Thymus (tissue), 11 donors: ENCODE results near the gene SNCAIP. TPM values are rescaled to one million over a fixed set of nuclear protein-coding genes. Genes with fewer than 3 reads are reported as not detected.

Experiments
- DNase-seq, 9 donors: peaks; one replicate each; pipeline ENCODE4 v3.0.0-alpha.2; 2013; ENCODE audit warnings: low spot score in 9 of 9, low read depth in 6 of 9, missing footprints in 1 of 9
- H3K27ac ChIP-seq, 2 donors: one replicate each; pipeline ENCODE4 v1.5.1; 2013; ENCODE audit warnings: control low read depth in 1 of 2, low read depth in 1 of 2, low read length in 1 of 2, mild to moderate bottlenecking in 1 of 2, moderate library complexity in 1 of 2
- H3K27me3 ChIP-seq, 2 donors: one replicate each; pipeline ENCODE4 v1.5.1; 2013; ENCODE audit warnings: low read length in 1 of 2; ENCODE audit not compliant: control insufficient read depth in 2 of 2, insufficient read depth in 1 of 2
- H3K36me3 ChIP-seq, 2 donors: one replicate each; pipeline ENCODE4 v1.5.1; 2013; ENCODE audit warnings: low read length in 1 of 2, mild to moderate bottlenecking in 1 of 2, moderate library complexity in 1 of 2; ENCODE audit not compliant: control insufficient read depth in 2 of 2, insufficient read depth in 2 of 2
- H3K4me1 ChIP-seq, 2 donors: one replicate each; pipeline ENCODE4 v1.5.1; 2013; ENCODE audit warnings: low read length in 2 of 2; ENCODE audit not compliant: control insufficient read depth in 2 of 2, insufficient read depth in 2 of 2
- H3K4me3 ChIP-seq, 2 donors: one replicate each; pipeline ENCODE4 v1.5.1; 2013; ENCODE audit warnings: low read length in 2 of 2, control low read depth in 1 of 2, mild to moderate bottlenecking in 1 of 2
- H3K9me3 ChIP-seq, 2 donors: one replicate each; pipeline ENCODE4 v1.5.1; 2013; ENCODE audit warnings: low read length in 1 of 2, mild to moderate bottlenecking in 1 of 2; ENCODE audit not compliant: control insufficient read depth in 2 of 2, insufficient read depth in 1 of 2
- WGBS: extraction: QIAGEN DNeasy Blood & Tissue Kit; methylation state at CpG from one replicate; pipeline ENCODE4 v1.1.7; 2013; 5-methylcytosine and 5-hydroxymethylcytosine counted together
- polyA plus RNA-seq: library from polyadenylated mRNA; stranded (reverse); fragments of 200-250 nt; gene quantifications from one replicate; pipeline ENCODE4 v1.2.3, GENCODE V29; 2013
- total RNA-seq: library from RNA; stranded (reverse); fragments of 120-200 nt; gene quantifications from one replicate; pipeline ENCODE4 v1.2.4, GENCODE V29; 2013
- donor health status: healthy.

The SNCAIP gene
- total and polyA plus RNA-seq, 2 donors = 5.2 to 7.4 TPM

GRCh38 chr5:122323738-122324137 is 11.7 kb downstream of the SNCAIP start:
- WGBS = 86% methylated on average over 4 of the region's 4 CpGs
- no peak overlapping the region for H3K4me3 ChIP-seq
- H3K27ac ChIP-seq = no peak overlapping the region
- H3K9me3 ChIP-seq = no peaks in the 10 kb centered on the region
- no peaks in the 10 kb centered on the region for H3K36me3 ChIP-seq
- no peaks in the 10 kb centered on the region for H3K4me1 ChIP-seq
- DNase-seq = no peak
- H3K27me3 ChIP-seq = no peaks in the 10 kb centered on the region

GRCh38 chr5:122327110-122327509 is 15.1 kb downstream of the SNCAIP start:
- Histone ChIP-seq H3K9me3 (no peaks in the 10 kb centered on the region), H3K27ac (no peak overlapping the region), H3K4me3 (no peak overlapping the region), H3K27me3 (no peaks in the 10 kb centered on the region), H3K4me1 (no peaks in the 10 kb centered on the region), H3K36me3 (no peaks in the 10 kb centered on the region)
- WGBS = 81% methylated on average over 2 of the region's 2 CpGs
- DNase-seq = no peak

GRCh38 chr5:122330881-122331280 is 18.8 kb downstream of the SNCAIP start:
- WGBS = 95% methylated on average over 6 of the region's 6 CpGs
- no peak for DNase-seq
- H3K27ac ChIP-seq = no peak overlapping the region
- H3K9me3 ChIP-seq = no peaks in the 10 kb centered on the region
- no peaks in the 10 kb centered on the region for H3K36me3 ChIP-seq
- no peaks in the 10 kb centered on the region for H3K4me1 ChIP-seq
- H3K4me3 ChIP-seq = no peak overlapping the region
- no peaks in the 10 kb centered on the region for H3K27me3 ChIP-seq

GRCh38 chr5:122332599-122333555 is 20.8 kb downstream of the SNCAIP start:
- Histone ChIP-seq H3K4me3 (no peak overlapping the region), H3K4me1 (no peaks in the 10 kb centered on the region), H3K27ac (no peak overlapping the region), H3K9me3 (no peaks in the 10 kb centered on the region), H3K36me3 (no peaks in the 10 kb centered on the region), H3K27me3 (no peaks in the 10 kb centered on the region)
- no peak for DNase-seq
- WGBS = 98% methylated on average over 5 of the region's 5 CpGs

GRCh38 chr5:122333564-122333963 is 21.5 kb downstream of the SNCAIP start:
- H3K9me3 ChIP-seq = no peaks in the 10 kb centered on the region
- no peaks in the 10 kb centered on the region for H3K4me1 ChIP-seq
- no peak overlapping the region for H3K27ac ChIP-seq
- H3K36me3 ChIP-seq = no peaks in the 10 kb centered on the region
- H3K4me3 ChIP-seq = no peak overlapping the region
- no peak for DNase-seq
- 94% methylated on average over 4 of the region's 4 CpGs for WGBS
- H3K27me3 ChIP-seq = no peaks in the 10 kb centered on the region

GRCh38 chr5:122339591-122339990 is 27.6 kb downstream of the SNCAIP start:
- H3K27me3 ChIP-seq = no peaks in the 10 kb centered on the region
- H3K9me3 ChIP-seq = no peaks in the 10 kb centered on the region
- WGBS = 93% methylated on average over 5 of the region's 5 CpGs
- H3K4me1 ChIP-seq = no peaks in the 10 kb centered on the region
- DNase-seq = no peak
- no peak overlapping the region for H3K4me3 ChIP-seq
- no peaks in the 10 kb centered on the region for H3K36me3 ChIP-seq
- H3K27ac ChIP-seq = no peak overlapping the region

- H3K36me3 ChIP-seq = no peaks in the 10 kb centered on the region
- no peaks in the 10 kb centered on the region for H3K9me3 ChIP-seq
- no peak overlapping the region for H3K4me3 ChIP-seq
- DNase-seq = no peak
- H3K27me3 ChIP-seq = no peaks in the 10 kb centered on the region
- H3K4me1 ChIP-seq = no peaks in the 10 kb centered on the region
- 71% methylated on average over 3 of the region's 3 CpGs for WGBS
- no peak overlapping the region for H3K27ac ChIP-seq
These were observed 29.1 kb downstream of the SNCAIP start for GRCh38 chr5:122341087-122341486.

- H3K4me1 ChIP-seq = no peaks in the 10 kb centered on the region
- H3K27ac ChIP-seq = no peak overlapping the region
- no peaks in the 10 kb centered on the region for H3K36me3 ChIP-seq
- H3K9me3 ChIP-seq = no peaks in the 10 kb centered on the region
- DNase-seq = no peak
- no peak overlapping the region for H3K4me3 ChIP-seq
- WGBS = 90% methylated on average over 4 of the region's 4 CpGs
- no peaks in the 10 kb centered on the region for H3K27me3 ChIP-seq
These were observed 30.2 kb downstream of the SNCAIP start for GRCh38 chr5:122342256-122342655.

- no peak overlapping the region for H3K4me3 ChIP-seq
- H3K36me3 ChIP-seq = no peaks in the 10 kb centered on the region
- H3K9me3 ChIP-seq = no peaks in the 10 kb centered on the region
- no peaks in the 10 kb centered on the region for H3K4me1 ChIP-seq
- WGBS = 91% methylated on average over 3 of the region's 3 CpGs
- H3K27me3 ChIP-seq = no peaks in the 10 kb centered on the region
- no peak for DNase-seq
- H3K27ac ChIP-seq = no peak overlapping the region
These were observed 35.0 kb downstream of the SNCAIP start for GRCh38 chr5:122346897-122347581.
